Urinary bladder (tissue), 4 donors: ENCODE results near the gene RABL6. TPM values are rescaled to one million over a fixed set of nuclear protein-coding genes. Genes with fewer than 3 reads are reported as not detected.
A peak's percentile ranks its signal among the peaks of the same experiment; 100 is the strongest.
"Not testable (repeated sequence)": the region's sequence is repeated elsewhere in the genome, so short reads cannot be mapped to it uniquely, and the experiment has no call there.

Experiments
- DNase-seq: peaks from one replicate; pipeline ENCODE4 v3.0.0-alpha.2; 2015; ENCODE audit errors: extremely low spot score
- H3K27ac ChIP-seq: one replicate; pipeline ENCODE4 v1.5.1; 2013; ENCODE audit warnings: low read depth, mild to moderate bottlenecking, moderate library complexity
- H3K36me3 ChIP-seq: one replicate; pipeline ENCODE4 v1.6.1; 2013; ENCODE audit warnings: mild to moderate bottlenecking, moderate library complexity; ENCODE audit not compliant: insufficient read depth
- H3K4me1 ChIP-seq: one replicate; pipeline ENCODE4 v1.6.1; 2013; ENCODE audit warnings: mild to moderate bottlenecking, moderate library complexity; ENCODE audit not compliant: insufficient read depth
- H3K4me3 ChIP-seq: one replicate; pipeline ENCODE4 v1.5.1; 2013; ENCODE audit warnings: low read depth, low read length
- WGBS: extraction: QIAGEN DNeasy Blood & Tissue Kit; methylation state at CpG from one replicate; pipeline ENCODE4 v1.1.7; 2013; 5-methylcytosine and 5-hydroxymethylcytosine counted together
- polyA plus RNA-seq: library from polyadenylated mRNA; stranded (reverse); fragments of 200-250 nt; gene quantifications from one replicate; pipeline ENCODE4 v1.2.3, GENCODE V29; 2013
- total RNA-seq: library from RNA; depleted of rRNA; stranded (reverse); fragments of >200 nt; gene quantifications from one replicate; pipeline ENCODE4 v1.2.3, GENCODE V29; 2014
- donor health status: healthy with polysubstance abuse.
- donor health status: healthy.

RABL6 gene
- total and polyA plus RNA-seq, 2 donors = 29.1 to 60.0 TPM

DNA sequence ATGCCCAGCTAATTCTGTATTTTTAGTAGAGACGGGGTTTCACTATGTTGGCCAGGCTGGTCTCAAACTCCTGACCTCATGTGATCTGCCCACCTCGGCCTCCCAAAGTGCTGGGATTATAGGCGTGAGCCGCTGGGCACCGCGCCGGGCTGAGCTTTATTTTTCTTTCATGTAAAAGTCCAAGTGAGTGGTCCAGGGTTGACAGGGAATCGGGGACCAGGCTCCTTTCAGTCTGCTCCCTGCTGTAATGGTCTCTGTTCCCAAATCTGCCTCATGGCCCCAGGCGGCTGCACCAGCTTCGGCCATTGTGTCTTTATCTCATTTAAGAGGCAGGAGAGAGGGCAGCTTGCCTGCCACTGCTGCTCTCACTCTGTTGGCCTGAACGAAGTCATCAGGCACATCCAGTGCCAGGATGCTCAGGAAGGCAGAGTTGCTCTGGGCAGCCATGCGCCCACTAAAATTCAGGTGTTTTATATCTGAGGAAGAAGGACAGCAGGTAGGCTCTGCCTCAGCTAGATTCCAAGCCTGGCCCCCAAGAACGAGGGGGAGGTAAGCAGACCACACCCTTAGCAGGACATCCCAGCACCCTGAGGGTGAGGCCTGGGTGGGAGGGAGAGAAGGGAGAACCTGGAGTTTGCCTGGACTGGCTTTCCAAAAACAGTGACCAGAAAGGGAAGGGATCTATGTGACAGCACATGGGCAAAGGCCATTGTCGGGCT is 13.3 kb upstream of the RABL6 start:
- Histone ChIP-seq H3K4me1 (no peaks in the 10 kb centered on the region), H3K4me3 (no peak overlapping the region), H3K27ac (no peak overlapping the region), H3K36me3 (no peaks in the 10 kb centered on the region)
- no peak for DNase-seq
- whole genome bisulfite sequencing = 86% methylated on average over 14 of the region's 14 CpGs

DNA sequence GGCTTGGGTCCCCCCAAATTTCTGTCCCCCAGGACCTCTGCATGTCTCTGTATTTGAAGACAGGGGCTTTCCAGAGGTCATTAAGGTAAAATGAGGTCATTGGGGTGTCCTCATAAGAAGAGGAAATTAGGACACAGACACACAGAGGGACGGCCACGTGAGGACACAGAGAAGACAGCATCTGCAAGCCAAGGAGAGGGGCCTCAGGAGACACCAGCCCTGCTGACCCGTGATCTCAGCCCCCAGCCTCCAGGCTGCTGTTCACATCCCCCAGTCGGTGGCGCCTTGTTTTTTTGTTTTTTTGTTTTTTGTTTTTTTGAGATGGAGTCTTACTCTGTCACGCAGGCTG is 12.8 kb upstream of the RABL6 start:
- H3K4me3 ChIP-seq = no peak overlapping the region
- no peak for DNase-seq
- H3K4me1 ChIP-seq = peaks cover under 1% of the 10 kb centered on the region
- no peaks in the 10 kb centered on the region for H3K36me3 ChIP-seq
- 79% methylated on average over 6 of the region's 6 CpGs for WGBS
- H3K27ac ChIP-seq = no peak overlapping the region

DNA sequence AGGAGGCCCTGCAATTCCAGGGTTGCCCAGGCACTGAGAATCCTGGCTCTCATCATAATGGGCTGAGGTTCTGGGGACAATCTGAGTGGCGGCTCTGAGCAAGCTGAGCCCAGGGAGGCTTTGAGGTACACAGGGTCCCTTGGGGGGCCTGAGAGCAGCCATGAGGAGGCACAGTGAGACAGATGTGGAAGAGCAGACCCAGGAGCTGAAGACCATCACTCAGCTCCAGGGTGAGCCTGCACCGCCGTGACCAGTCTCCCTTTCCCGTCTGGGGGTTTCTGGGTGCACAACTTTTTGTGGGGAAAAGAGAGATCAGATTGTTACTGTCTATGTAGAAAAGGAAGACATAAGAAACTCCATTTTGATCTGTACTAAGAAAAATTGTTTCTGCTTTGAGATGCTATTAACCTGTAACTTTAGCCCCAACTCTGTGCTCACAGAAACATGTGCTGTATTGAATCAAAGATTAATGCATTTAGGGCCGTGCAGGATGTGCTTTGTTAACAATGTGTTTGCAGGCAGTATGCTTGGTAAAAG is 11.4 kb upstream of the RABL6 start, which contains the start of gene CCDC183:
Gene CCDC183 (plus strand): TSS at position 101 of the 537 bp plus-strand sequence. CDS start 60 bp downstream, at position 161.
- WGBS = 39% methylated on average over 5 of the region's 5 CpGs
- Histone ChIP-seq H3K36me3 (no peaks in the 10 kb centered on the region), H3K4me3 (no peak within 1 kb of the TSS), H3K27ac (no peak within 1 kb of the TSS), H3K4me1 (peaks cover 1% of the 10 kb centered on the region)
- no peak for DNase-seq

DNA sequence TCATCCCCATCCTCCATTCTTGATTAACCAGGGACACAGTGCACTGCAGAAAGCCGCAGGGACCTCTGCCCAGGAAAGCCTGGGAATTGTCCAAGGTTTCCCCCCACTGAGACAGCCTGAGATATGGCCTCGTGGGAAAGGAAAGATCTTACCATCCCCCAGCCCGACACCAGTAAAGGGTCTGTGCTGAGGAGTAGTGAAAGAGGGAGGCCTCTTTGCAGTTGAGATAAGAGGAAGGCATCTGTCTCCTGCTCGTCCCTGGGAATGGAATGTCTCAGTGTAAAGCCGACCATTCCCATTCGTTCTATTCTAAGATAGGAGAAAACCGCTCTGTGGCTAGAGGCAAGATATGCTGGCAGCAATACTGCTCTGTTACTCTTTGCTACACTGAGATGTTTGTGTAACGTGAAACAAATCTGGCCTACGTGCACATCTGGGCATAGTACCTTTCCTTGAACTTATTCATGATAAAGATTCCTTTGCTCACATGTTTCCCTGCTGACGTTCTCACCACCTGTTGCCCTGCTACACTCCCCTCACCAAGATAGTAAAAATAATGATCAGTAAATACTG is 10.9 kb upstream of the RABL6 start:
- H3K4me1 ChIP-seq, H3K4me3 ChIP-seq, H3K36me3 ChIP-seq, DNase-seq, H3K27ac ChIP-seq: not testable (repeated sequence)
- 4% methylated on average over 10 of the region's 10 CpGs for WGBS

DNA sequence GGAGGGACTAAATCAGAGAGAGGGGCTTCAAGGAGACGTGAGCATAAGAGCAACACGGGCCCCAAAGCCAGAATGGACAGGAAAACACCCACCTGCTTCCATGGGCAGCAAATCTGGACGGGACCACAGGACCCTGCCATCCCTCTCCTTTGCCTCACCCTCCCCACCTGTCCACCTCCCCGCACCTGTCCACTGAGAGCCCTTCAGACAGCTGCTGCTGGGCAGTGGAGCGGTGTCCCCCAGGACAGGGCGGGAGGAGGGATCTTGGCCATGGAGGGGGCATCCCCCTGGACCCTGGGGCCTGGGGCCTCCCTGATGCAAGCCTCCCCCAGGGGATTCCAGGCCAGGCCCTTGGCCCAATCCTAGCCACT is 9.1 kb upstream of the RABL6 start:
- H3K27ac ChIP-seq = no peak overlapping the region
- no peak for DNase-seq

DNA sequence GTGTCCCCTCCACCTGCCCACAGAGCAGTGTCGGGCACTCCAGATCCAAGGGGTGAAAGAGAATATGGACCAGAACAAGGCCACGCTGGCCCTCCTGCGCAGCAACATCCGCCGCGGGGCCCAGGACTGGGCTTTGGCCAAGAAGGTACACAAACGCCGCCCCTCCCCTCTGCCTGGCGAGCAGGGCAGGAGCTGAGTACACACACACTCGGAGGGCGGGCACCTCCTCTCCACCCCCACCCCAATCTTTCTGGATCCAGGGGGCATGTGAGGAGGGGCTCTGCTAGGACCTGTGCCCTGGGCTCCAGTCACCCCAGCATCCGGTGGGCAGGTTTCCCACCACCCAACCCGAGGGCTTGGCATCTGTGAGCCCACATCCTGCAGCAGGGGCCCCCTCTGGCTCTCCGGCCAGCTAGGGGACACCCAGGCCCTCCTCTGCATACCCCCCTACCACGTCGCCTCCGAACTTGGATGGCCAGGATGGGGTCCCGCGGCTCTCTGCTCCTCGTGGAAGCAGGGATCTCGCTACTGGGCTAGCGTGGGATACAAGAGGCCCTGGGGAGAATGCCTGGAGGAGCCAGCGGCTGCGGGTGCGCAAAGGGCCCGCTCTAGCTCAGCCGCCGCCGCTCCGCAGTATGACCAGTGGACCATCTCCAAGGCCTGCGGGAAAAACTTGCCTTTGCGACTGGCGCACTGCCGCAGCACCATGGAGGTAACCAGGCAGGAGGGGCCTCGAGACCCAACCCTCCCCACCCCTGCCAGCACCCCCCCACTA is 8.5 kb upstream of the RABL6 start:
- H3K36me3 ChIP-seq = no peaks in the 10 kb centered on the region
- 27% methylated on average over 35 of the region's 35 CpGs for WGBS
- peaks cover 1% of the 10 kb centered on the region for H3K4me1 ChIP-seq

More for the DNA sequence above, 9.1 kb upstream of the RABL6 start:
- 83% methylated on average over 6 of the region's 6 CpGs for WGBS
- H3K36me3 ChIP-seq = no peaks in the 10 kb centered on the region
- H3K4me3 ChIP-seq = no peak overlapping the region
- H3K4me1 ChIP-seq = peaks cover 1% of the 10 kb centered on the region

DNA sequence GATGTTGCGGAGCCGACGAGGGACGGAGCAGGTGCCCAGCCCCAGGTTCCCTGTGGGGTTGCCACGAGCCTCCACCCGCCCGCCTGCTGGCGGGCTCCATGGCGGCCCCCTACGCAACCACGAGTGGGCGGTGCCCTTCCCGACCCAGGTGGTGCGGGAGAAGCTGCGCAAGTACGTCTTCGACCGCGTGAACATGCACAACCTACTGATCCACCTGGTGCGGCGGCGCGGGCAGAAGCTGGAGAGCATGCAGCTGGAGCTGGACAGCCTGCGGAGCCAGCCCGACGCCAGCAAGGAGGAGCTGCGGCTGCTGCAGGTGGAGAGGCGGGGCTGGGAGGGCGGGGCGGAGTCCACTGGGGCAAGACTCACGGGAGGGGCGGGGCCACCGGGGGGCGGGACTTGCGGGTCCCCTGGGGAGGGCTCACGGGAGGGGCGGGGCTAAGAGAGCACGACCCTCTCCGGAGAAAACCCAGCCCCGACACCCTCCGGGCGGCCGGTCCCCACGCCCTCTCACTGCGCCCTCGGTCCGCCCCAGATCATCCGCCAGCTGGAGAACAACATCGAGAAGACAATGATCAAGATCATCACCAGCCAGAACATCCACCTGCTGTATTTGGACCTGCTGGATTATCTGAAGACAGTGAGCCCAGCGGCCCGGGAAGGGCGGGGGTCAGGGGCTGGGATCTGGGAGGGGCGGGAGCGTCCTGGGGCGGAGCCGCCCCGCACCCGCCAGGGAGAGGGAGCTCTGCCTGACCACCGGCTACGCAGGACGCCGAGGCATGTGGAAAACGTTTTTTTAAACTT is 7.7 kb upstream of the RABL6 start:
- H3K27ac ChIP-seq = peak overlapping the region; percentile 48
- no peak for DNase-seq
- under 1% methylated on average over 62 of the region's 63 CpGs for WGBS
- peak overlapping the region; percentile 24 for H3K4me3 ChIP-seq
- H3K4me1 ChIP-seq = peaks cover 1% of the 10 kb centered on the region
- H3K36me3 ChIP-seq = no peaks in the 10 kb centered on the region

More for the DNA sequence above, 8.5 kb upstream of the RABL6 start:
- Histone ChIP-seq H3K4me3 (peak overlapping the region; percentile 24), H3K27ac (peak overlapping the region; percentile 48)
- no peak for DNase-seq

DNA sequence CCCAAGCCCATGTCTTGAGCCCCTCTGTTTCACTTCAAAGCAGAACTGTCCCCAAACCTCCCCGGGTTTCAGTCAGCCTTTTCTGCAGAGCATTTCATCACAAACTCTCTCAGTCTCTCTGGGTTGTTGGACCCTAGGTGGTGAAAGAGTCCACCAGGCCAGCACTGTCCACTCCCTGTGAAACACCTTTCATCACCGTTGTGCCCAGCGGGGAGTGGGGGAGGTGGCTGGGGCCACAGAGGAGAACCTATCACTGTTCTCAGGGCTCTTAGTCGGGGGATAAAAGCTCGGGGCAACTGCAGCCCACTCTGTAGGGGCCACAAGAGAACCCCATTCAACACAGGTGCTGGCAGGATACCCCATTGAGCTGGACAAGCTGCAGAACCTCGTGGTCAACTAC is 5.4 kb upstream of the RABL6 start:
- Histone ChIP-seq H3K4me1 (peaks cover 1% of the 10 kb centered on the region), H3K4me3 (no peak overlapping the region), H3K27ac (no peak overlapping the region), H3K36me3 (no peaks in the 10 kb centered on the region)
- WGBS = 77% methylated on average over 6 of the region's 6 CpGs
- DNase-seq = no peak

DNA sequence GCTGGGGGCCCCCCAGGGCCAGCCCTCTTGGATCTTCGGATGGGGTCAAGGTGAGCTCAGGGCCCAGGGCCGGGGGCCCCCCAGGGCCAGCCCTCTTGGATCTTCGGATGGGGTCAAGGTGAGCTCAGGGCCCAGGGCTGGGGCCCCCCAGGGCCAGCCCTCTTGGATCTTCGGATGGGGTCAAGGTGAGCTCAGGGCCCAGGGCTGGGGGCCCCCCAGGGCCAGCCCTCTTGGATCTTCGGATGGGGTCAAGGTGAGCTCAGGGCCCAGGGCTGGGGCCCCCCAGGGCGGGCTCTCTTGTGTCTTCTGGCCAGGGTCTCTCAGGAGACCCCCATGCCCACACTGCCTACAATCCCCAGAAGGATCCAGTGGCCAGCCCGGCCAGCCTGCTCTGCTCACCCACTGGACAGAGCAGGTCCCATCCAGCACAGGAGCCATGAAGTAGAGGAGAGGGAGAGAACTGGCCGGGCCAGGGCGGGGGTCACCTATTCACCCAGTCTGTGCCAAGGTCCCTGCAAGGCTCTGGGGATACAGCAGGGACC is 4.7 kb upstream of the RABL6 start:
- H3K4me1 ChIP-seq, H3K27ac ChIP-seq, H3K36me3 ChIP-seq, H3K4me3 ChIP-seq, DNase-seq: not testable (repeated sequence)
- 96% methylated on average over 8 of the region's 9 CpGs for whole genome bisulfite sequencing

DNA sequence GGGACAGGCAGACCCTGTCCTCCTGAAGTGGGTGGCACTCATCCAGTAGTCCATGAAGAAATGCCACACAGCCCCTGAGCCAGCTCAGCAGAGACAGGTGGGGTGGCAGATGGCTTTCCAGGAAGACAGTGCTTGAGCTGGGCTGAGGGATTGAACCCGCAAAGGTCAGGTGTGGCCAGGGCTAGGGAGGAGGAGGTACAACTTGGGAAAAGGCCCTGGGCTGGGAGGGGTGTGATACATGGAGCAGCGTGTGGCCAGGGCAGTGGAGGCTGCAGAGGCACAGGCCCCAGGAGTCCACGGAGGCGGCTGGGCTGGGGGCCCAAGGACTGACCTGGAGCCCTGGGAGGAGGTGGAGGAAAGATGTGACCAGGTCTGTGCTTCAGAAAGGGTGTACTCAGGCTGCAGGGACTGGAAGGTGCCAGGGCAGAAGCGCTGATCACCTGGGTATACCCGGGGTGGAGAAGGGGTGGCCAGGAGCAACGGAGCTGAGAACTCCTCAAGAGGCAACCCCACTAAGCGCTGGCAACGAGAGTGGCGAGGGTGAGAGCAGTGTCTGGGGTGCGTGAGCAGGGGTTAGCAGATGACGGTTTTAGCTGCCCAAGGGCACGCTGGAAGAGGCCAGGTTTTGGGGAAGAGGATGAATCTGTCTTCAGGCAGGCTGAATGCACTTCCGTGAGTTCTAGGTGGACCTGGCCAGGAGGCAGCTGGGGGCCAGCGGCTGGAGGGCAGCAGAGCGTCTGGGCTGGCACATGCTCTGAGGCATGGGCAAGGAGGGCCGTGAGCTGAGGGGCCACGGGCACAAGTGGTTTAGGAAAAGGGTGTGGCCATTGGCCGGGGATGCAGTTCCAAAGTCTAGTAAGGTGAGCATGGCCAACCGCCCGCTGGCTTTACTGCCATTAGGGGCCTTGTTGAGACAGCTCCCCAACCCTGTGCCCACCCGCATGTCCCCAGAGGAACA is 3.9 kb upstream of the RABL6 start:
- Histone ChIP-seq H3K36me3 (no peaks in the 10 kb centered on the region), H3K27ac (no peak overlapping the region), H3K4me1 (peaks cover 1% of the 10 kb centered on the region), H3K4me3 (no peak overlapping the region)
- no peak for DNase-seq
- 93% methylated on average over 22 of the region's 22 CpGs for WGBS

DNA sequence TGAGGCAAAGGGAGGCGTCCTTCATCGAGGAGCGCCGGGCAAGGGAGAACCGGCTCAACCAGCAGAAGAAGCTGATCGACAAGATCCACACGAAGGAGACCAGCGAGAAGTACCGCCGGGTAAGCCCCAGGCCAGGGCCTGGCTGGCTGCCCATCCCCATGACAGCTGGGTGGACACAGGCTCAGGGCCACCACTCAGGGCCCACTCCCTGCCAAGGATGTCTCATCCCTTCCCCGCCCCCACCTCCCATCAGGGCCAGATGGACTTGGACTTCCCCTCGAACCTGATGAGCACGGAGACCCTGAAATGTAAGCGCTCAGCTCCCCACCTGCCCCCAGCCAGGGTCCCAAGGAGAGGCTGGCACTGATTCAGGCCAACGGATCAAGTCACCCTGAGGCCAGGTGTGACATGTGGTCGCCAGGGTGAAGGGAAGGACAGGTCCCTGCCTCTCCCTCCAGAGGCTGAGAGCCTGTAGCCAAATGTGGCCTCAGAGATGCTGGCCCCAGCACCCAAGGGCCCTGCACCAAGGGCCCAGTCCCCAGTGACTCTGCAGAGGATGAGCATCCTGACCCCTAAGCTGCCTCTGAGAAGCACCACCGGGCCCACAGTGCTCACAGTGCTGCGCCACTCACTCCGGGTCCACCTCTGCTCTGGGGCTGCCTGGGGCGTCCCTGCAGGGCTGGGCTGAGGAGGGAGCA is 3.1 kb upstream of the RABL6 start:
- DNase-seq = no peak
- H3K36me3 ChIP-seq = no peaks in the 10 kb centered on the region
- no peak overlapping the region for H3K27ac ChIP-seq
- WGBS = 93% methylated on average over 20 of the region's 20 CpGs
- peaks cover 1% of the 10 kb centered on the region for H3K4me1 ChIP-seq
- no peak overlapping the region for H3K4me3 ChIP-seq
